Endothelial cell of umbilical vein (primary cell): ENCODE measurements around the gene NKAP. TPM values are rescaled to one million over a fixed set of nuclear protein-coding genes. Genes with fewer than 3 reads are reported as not detected.

Source experiments
- BruUV-seq: library from RNA; stranded (reverse); fragments of 400-500 nt; replicated peaks from 2 replicates; lab custom pipeline; 2021; lab: Mats Ljungman, UMichigan
- CTCF ChIA-PET: fragments of 300-600, 350-600 bp; sonication (Branson Sonifier 250); formaldehyde crosslinking; loops from one replicate; lab custom pipeline; 2021; ENCODE audit warnings: antibody characterized with exemption, inconsistent platforms; lab: Charles Lee
- POLR2A ChIA-PET: fragments of 300-600, 350-600 bp; sonication (Branson Sonifier 250); formaldehyde crosslinking; loops from one replicate; lab custom pipeline; 2021; ENCODE audit warnings: antibody characterized with exemption, inconsistent platforms; lab: Charles Lee
- DNase-seq: peaks from one replicate; pipeline ENCODE4 v3.0.0-alpha.2; 2011; ENCODE audit warnings: low read depth, low spot score
- FAIRE-seq: peaks from 2 replicates; lab custom pipeline; 2011; peaks lifted over from hg19 to GRCh38; lab: Jason Lieb, UNC
- H2AFZ ChIP-seq: 2 replicates; pipeline ENCODE4 v1.6.0; 2012; ENCODE audit warnings: low read depth, low read length, control low read depth, inconsistent platforms
- H3K27ac ChIP-seq: 2 replicates; pipeline ENCODE4 v1.5.1; 2011; ENCODE audit warnings: low read depth, mild to moderate bottlenecking, control low read depth, low read length, moderate library complexity; ENCODE audit not compliant: insufficient read depth
- H3K27me3 ChIP-seq, 2 experiments: 2 replicates each; pipeline versions ENCODE4 v1.6.0 to v1.6.1; 2011; ENCODE audit warnings: low read length in 2 of 2, mixed read lengths in 1 of 2; ENCODE audit not compliant: control insufficient read depth in 2 of 2, insufficient read depth in 2 of 2
- H3K36me3 ChIP-seq, 2 experiments: 2 replicates in 1 of 2; 3 replicates in 1 of 2; pipeline ENCODE4 v1.5.1; 2011; ENCODE audit warnings: low read length in 2 of 2, mild to moderate bottlenecking in 1 of 2, moderate library complexity in 1 of 2; ENCODE audit not compliant: control insufficient read depth in 2 of 2, insufficient read depth in 2 of 2; ENCODE audit errors: extremely low read depth in 1 of 2
- H3K4me1 ChIP-seq: 3 replicates; pipeline ENCODE4 v1.5.1; 2011; ENCODE audit warnings: mild to moderate bottlenecking, low read length; ENCODE audit not compliant: control insufficient read depth, insufficient read depth; ENCODE audit errors: extremely low read depth
- H3K4me2 ChIP-seq: 2 replicates; pipeline ENCODE4 v1.6.1; 2011; ENCODE audit warnings: low read length, control low read depth, mixed read lengths; ENCODE audit not compliant: insufficient read depth
- H3K4me3 ChIP-seq, 3 experiments: fragments of 200-600 bp in 1 of 3; sonication (generic), shearing (Covaris generic) in 1 of 3; replicated peaks in 1 of 3; 2 replicates each; pipeline ENCODE4 v1.5.1; 2011 to 2016; ENCODE audit warnings: control low read depth in 3 of 3, low read length in 3 of 3, mild to moderate bottlenecking in 2 of 3, inconsistent platforms in 1 of 3, low read depth in 1 of 3, moderate library complexity in 1 of 3; ENCODE audit not compliant: insufficient read depth in 1 of 3
- H3K79me2 ChIP-seq: 2 replicates; pipeline ENCODE4 v1.6.0; 2012; ENCODE audit warnings: low read length, inconsistent platforms; ENCODE audit not compliant: control insufficient read depth, insufficient read depth
- H3K9ac ChIP-seq: replicated peaks from 2 replicates; pipeline ENCODE3; 2011; ENCODE audit warnings: low read length, control low read depth; ENCODE audit not compliant: insufficient read depth; ENCODE audit errors: extremely low read depth
- H3K9me1 ChIP-seq: replicated peaks from 3 replicates; pipeline ENCODE4 v1.6.0; 2011; ENCODE audit warnings: mild to moderate bottlenecking, low read length; ENCODE audit not compliant: control insufficient read depth, insufficient read depth; ENCODE audit errors: extremely low read depth
- H3K9me3 ChIP-seq: replicated peaks from 2 replicates; pipeline ENCODE4 v1.5.1; 2012; ENCODE audit warnings: low read length, inconsistent platforms; ENCODE audit not compliant: control insufficient read depth, insufficient read depth
- H4K20me1 ChIP-seq: replicated peaks from 2 replicates; pipeline ENCODE3; 2011; ENCODE audit warnings: mild to moderate bottlenecking, low read length; ENCODE audit not compliant: control insufficient read depth, insufficient read depth; ENCODE audit errors: extremely low read depth
- EZH2 ChIP-seq: IDR thresholded peaks from 2 replicates; pipeline ENCODE4 v1.6.1; 2012; ENCODE audit warnings: borderline replicate concordance, low read depth, mild to moderate bottlenecking, moderate library complexity, low read length, inconsistent platforms; ENCODE audit not compliant: severe bottlenecking
- GATA2 ChIP-seq: IDR thresholded peaks from 2 replicates; pipeline ENCODE4 v1.7.0; 2011; ENCODE audit warnings: low read depth, mild to moderate bottlenecking, moderate library complexity, mixed read lengths, low read length; ENCODE audit not compliant: insufficient read length, insufficient read depth
- POLR2A ChIP-seq: IDR thresholded peaks from 2 replicates; pipeline ENCODE4 v1.6.1; 2012; ENCODE audit warnings: low read depth, mild to moderate bottlenecking, control low read depth, low read length
- POLR2AphosphoS5 ChIP-seq: IDR thresholded peaks from 2 replicates; pipeline ENCODE4 v1.6.1; 2012; ENCODE audit warnings: low read depth, mild to moderate bottlenecking, control low read depth, low read length, moderate library complexity; ENCODE audit not compliant: insufficient read depth
- dilution Hi-C: fragments of 300-500 bp; cut with MboI; formaldehyde crosslinking; loops from one replicate; pipeline ENCODE4 v1.15.0; 2019; ENCODE audit warnings: low sequenced_read_pairs; ENCODE audit not compliant: extremely low pct_ligation_motif_present
- intact Hi-C: fragments of 100-400 bp; cut with micrococcal nuclease; formaldehyde crosslinking; loops from one replicate; pipeline ENCODE4 v1.10.0; 2022
- polyA plus RNA-seq, 4 experiments: library from polyadenylated mRNA; depleted of rRNA in 3 of 4; stranded (reverse) in 3 of 4; unstranded in 1 of 4; fragments of >200 nt; gene quantifications; 2 replicates each; pipeline versions ENCODE4 v1.2.1 to v1.2.3, GENCODE V29; 2011 to 2012; ENCODE audit warnings: missing spikeins in 1 of 4
- total RNA-seq: library from RNA; stranded (reverse); gene quantifications from 2 replicates; pipeline ENCODE4 v1.2.3, GENCODE V29; 2021
- TF ChIP-seq, protein P1 (sequence below), 2 donors: IDR thresholded peaks; 1 replicate in 1 of 2; 2 replicates in 1 of 2; pipeline ENCODE4 v1.5.1; 2011; ENCODE audit warnings: low read length in 2 of 2, mild to moderate bottlenecking in 2 of 2, moderate library complexity in 2 of 2, control low read depth in 1 of 2, inconsistent platforms in 1 of 2, low read depth in 1 of 2; ENCODE audit not compliant: insufficient read depth in 1 of 2; ENCODE audit errors: extremely low read depth in 1 of 2
- TF ChIP-seq, protein P2 (sequence below): IDR thresholded peaks from 2 replicates; pipeline ENCODE4 v1.6.1; 2011; ENCODE audit not compliant: insufficient read depth, insufficient read length

Gene NKAP
- total and polyA plus RNA-seq, 2 donors (not counting 3 experiments of a cell fraction or from before 2014, with no cell fraction given), result 2.2 to 8.0 TPM

DNA sequence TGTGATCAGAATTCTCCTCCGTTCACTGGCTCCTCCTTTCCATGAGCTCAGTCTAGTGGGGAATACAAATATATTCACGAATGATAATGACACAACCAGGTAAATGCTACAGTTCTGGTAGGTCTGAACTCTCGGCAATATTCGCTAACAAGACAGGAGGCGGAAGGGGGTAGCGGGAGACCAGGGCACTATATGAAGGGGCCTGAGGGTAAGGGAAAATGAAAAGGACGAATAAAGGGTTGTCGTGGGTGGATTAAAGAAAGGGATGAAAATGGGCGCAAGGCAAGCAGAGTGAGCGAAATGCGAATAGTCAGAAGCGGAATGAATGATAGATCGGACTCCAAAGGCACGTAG is 743 bp downstream of the NKAP start:
- no TSS peak for BruUV-seq
- intact Hi-C loops (loop anchor here (2.0 kb wide), 1 partner anchor 308 kb away; the partner anchor contains the start of gene ZBTB33), dilution Hi-C loops (no loop called here)
- H3K4me3 ChIP-seq, result peak overlapping the region; percentile 39 to 73 (median 61)
- H3K9me3 ChIP-seq, result no peaks in the 10 kb centered on the region
- peak overlapping the region; percentile 64 for H3K4me2 ChIP-seq
- H4K20me1 ChIP-seq, result no peaks in the 10 kb centered on the region
- H2AFZ ChIP-seq, result peak overlapping the region; percentile 72
- peak overlapping the region; percentile 81 for H3K9ac ChIP-seq
- peak overlapping the region; percentile 63 for H3K27ac ChIP-seq
- peaks cover 9% of the 10 kb centered on the region for H3K79me2 ChIP-seq
- POLR2A ChIA-PET, result no interaction called here
- no peak for DNase-seq
- peak; percentile 62 for FAIRE-seq
- TF ChIP-seq, protein P1, sequence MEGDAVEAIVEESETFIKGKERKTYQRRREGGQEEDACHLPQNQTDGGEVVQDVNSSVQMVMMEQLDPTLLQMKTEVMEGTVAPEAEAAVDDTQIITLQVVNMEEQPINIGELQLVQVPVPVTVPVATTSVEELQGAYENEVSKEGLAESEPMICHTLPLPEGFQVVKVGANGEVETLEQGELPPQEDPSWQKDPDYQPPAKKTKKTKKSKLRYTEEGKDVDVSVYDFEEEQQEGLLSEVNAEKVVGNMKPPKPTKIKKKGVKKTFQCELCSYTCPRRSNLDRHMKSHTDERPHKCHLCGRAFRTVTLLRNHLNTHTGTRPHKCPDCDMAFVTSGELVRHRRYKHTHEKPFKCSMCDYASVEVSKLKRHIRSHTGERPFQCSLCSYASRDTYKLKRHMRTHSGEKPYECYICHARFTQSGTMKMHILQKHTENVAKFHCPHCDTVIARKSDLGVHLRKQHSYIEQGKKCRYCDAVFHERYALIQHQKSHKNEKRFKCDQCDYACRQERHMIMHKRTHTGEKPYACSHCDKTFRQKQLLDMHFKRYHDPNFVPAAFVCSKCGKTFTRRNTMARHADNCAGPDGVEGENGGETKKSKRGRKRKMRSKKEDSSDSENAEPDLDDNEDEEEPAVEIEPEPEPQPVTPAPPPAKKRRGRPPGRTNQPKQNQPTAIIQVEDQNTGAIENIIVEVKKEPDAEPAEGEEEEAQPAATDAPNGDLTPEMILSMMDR (IDR thresholded peaks at IDR 0.05; ENCODE audit: extremely low read depth in 1 of 2, insufficient read depth in 1 of 2, low read depth in 1 of 2, low read length in 2 of 2), result no peak
- TF ChIP-seq EZH2 (no peak), GATA2 (no peak), POLR2A (no peak), POLR2AphosphoS5 (no peak)
- TF ChIP-seq, protein P2, sequence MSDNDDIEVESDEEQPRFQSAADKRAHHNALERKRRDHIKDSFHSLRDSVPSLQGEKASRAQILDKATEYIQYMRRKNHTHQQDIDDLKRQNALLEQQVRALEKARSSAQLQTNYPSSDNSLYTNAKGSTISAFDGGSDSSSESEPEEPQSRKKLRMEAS, result no peak
- CTCF ChIA-PET, result no interaction called here
- H3K36me3 ChIP-seq, result no peaks in the 10 kb centered on the region
- no peaks in the 10 kb centered on the region for H3K9me1 ChIP-seq
- H3K4me1 ChIP-seq, result peaks cover 10% of the 10 kb centered on the region
- H3K27me3 ChIP-seq, result no peaks in the 10 kb centered on the region
